Tibial nerve (tissue), 4 donors: ENCODE results near the gene TBX1. TPM values are rescaled to one million over a fixed set of nuclear protein-coding genes. Genes with fewer than 3 reads are reported as not detected.

Source experiments
- DNase-seq, 2 donors: peaks; one replicate each; pipeline ENCODE4 v3.0.0-alpha.2; 2019; ENCODE audit warnings: low spot score in 2 of 2
- H3K27ac ChIP-seq, 4 donors: fragments of 200-600 bp; sonication (generic) in 3 of 4; one replicate each; pipeline ENCODE4 v1.5.1; 2017 to 2019; ENCODE audit warnings: mild to moderate bottlenecking in 1 of 4
- H3K27me3 ChIP-seq, 2 donors: fragments of 200-600 bp; sonication (generic) in 1 of 2; one replicate each; pipeline versions ENCODE4 v1.5.1 to v1.6.0; 2017 to 2019
- H3K36me3 ChIP-seq, 3 donors: fragments of 200-600 bp; sonication (generic); one replicate each; pipeline ENCODE4 v1.5.1; 2018 to 2019
- H3K4me1 ChIP-seq, 4 donors: fragments of 200-600 bp; sonication (generic) in 3 of 4; one replicate each; pipeline ENCODE4 v1.5.1; 2017 to 2019
- H3K4me3 ChIP-seq, 4 donors: fragments of 200-600 bp; sonication (generic) in 3 of 4; one replicate each; pipeline ENCODE4 v1.5.1; 2017 to 2019; ENCODE audit warnings: mild to moderate bottlenecking in 1 of 4, moderate library complexity in 1 of 4
- H3K9me3 ChIP-seq, 4 donors: fragments of 200-600 bp; sonication (generic) in 3 of 4; one replicate each; pipeline ENCODE4 v1.5.1; 2017 to 2019
- EP300 ChIP-seq, 2 donors: sonication (generic); formaldehyde crosslinking; IDR thresholded peaks; one replicate each; pipeline ENCODE4 v1.6.1; 2017; ENCODE audit warnings: antibody characterized with exemption in 2 of 2, mild to moderate bottlenecking in 1 of 2
- POLR2A ChIP-seq, 2 donors: fragments of 450-650 bp; IDR thresholded peaks; one replicate each; pipeline ENCODE4 v1.6.1; 2017; ENCODE audit warnings: antibody characterized with exemption in 2 of 2, mild to moderate bottlenecking in 2 of 2, moderate library complexity in 2 of 2
- WGBS, 2 donors: methylation state at CpG; one replicate each; pipeline ENCODE4 v1.1.5; 2018; 5-methylcytosine and 5-hydroxymethylcytosine counted together
- total RNA-seq, 4 donors: library from RNA; depleted of rRNA; stranded (reverse); fragments of >200 nt; gene quantifications; one replicate each; pipeline ENCODE4 v1.1.0, GENCODE V29; 2016
- TF ChIP-seq, protein P1 (sequence below), 5 experiments: fragments of 200-600 bp in 3 of 5; fragments of 450-650 bp in 2 of 5; sonication (generic) in 3 of 5; IDR thresholded peaks; one replicate each; pipeline ENCODE4 v1.5.1; 2016 to 2019; ENCODE audit warnings: antibody characterized with exemption in 5 of 5, mild to moderate bottlenecking in 3 of 5, moderate library complexity in 2 of 5

The TBX1 gene
- total RNA-seq, 4 donors from 2014 or later = 0.42 to 3.6 (median 2.6) TPM

DNA sequence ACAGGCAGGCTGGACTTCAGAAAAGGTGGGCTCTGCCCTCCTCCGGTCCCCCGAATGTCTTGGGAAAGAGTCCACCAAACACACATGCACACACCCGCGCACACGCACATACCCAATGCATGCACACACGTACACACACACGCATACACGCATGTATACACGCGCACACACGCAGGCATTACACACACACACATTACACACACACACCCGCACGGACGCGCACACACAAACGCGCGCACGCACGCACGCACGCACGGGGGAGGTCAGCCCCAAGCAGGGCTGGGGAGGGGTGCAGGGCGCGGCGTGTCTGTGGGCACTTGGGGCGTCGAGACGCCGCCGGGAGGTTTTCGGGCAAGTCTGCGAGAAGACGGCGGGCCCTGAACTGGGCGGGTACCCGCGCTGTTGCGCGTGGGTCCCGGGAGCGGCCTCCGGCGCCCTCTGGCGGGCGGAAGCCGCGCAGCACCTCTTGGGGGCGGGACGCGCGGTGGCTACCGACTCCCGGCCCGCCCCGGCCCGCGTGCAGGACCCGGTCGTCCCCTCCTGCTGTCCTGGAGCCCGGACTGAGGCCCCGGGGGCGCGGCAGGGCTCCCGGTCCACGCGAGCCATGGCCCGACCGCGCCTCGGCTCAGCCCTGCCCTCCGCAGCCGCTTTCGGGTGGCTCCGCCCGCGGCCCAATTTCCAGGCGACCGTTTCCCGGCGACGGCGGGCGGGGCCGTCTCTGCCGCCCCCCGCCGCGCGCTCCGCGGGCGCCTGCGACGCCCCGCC, 42.7 kb upstream of the TBX1 start:
- peak overlapping the region in 2 of 4 donors; percentile 50 to 68 for H3K27ac ChIP-seq
- peaks cover 0 to 45% (median 17%) of the 10 kb centered on the region in 4 donors for H3K4me1 ChIP-seq
- peak; percentile 53 to 60 for DNase-seq
- peaks cover 0 to 34% of the 10 kb centered on the region in 2 donors for H3K27me3 ChIP-seq
- H3K36me3 ChIP-seq = peaks cover 0 to 25% (median 0%) of the 10 kb centered on the region in 3 donors
- no peaks in the 10 kb centered on the region for H3K9me3 ChIP-seq
- WGBS, 2 donors = 10 to 18% methylated on average over 42 to 55 of the region's 96 CpGs
- peak overlapping the region; percentile 36 to 64 (median 47) for H3K4me3 ChIP-seq
- no peak for TF ChIP-seq EP300 (IDR thresholded peaks at IDR 0.05)
- TF ChIP-seq, protein P1, sequence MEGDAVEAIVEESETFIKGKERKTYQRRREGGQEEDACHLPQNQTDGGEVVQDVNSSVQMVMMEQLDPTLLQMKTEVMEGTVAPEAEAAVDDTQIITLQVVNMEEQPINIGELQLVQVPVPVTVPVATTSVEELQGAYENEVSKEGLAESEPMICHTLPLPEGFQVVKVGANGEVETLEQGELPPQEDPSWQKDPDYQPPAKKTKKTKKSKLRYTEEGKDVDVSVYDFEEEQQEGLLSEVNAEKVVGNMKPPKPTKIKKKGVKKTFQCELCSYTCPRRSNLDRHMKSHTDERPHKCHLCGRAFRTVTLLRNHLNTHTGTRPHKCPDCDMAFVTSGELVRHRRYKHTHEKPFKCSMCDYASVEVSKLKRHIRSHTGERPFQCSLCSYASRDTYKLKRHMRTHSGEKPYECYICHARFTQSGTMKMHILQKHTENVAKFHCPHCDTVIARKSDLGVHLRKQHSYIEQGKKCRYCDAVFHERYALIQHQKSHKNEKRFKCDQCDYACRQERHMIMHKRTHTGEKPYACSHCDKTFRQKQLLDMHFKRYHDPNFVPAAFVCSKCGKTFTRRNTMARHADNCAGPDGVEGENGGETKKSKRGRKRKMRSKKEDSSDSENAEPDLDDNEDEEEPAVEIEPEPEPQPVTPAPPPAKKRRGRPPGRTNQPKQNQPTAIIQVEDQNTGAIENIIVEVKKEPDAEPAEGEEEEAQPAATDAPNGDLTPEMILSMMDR (IDR thresholded peaks at IDR 0.05) = peak; percentile 98 to 99 (median 99)

DNA sequence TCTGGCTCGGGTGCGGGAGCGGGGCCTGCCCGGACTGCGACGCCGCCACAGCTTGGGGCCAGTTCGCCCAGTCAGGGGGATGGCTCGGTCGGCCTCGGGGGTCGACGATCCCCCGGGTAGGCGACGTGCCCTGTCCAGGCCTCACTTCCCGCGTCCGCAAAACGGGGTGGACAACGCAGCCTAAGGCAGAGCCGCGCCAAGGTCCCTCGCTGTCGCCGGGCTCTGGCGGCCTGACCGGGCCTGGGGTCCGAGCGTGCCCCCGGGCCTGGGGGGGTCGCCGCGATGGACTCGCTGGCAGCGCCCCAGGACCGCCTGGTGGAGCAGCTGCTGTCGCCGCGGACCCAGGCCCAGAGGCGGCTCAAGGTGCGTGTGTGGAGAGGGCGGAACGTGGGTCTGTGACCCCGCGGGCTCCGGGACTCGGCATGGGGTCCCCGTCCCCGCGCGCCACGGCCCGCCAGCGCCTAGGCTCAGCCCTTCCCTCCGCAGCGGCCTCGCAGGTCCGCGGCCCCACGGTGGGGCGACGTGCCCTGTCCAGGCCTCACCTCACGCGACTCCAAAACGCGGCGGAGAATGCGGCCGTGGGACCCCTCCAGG, 42.0 kb upstream of the TBX1 start:
- Histone ChIP-seq H3K9me3 (no peaks in the 10 kb centered on the region), H3K4me1 (peaks cover 0 to 51% (median 20%) of the 10 kb centered on the region in 4 donors), H3K36me3 (peaks cover 0 to 26% (median 0%) of the 10 kb centered on the region in 3 donors), H3K27me3 (peaks cover 0 to 40% of the 10 kb centered on the region in 2 donors), H3K4me3 (peak overlapping the region; percentile 36 to 64 (median 47)), H3K27ac (peak overlapping the region in 2 of 4 donors; percentile 50 to 68)
- 0 to 2% methylated on average over 11 to 58 of the region's 70 CpGs for whole genome bisulfite sequencing, 2 donors
- DNase-seq = no peak
- TF ChIP-seq, protein P1 (IDR thresholded peaks at IDR 0.05) = no peak
- TF ChIP-seq EP300 (IDR thresholded peaks at IDR 0.05) = no peak
- no peak for TF ChIP-seq POLR2A (IDR thresholded peaks at IDR 0.05)

DNA sequence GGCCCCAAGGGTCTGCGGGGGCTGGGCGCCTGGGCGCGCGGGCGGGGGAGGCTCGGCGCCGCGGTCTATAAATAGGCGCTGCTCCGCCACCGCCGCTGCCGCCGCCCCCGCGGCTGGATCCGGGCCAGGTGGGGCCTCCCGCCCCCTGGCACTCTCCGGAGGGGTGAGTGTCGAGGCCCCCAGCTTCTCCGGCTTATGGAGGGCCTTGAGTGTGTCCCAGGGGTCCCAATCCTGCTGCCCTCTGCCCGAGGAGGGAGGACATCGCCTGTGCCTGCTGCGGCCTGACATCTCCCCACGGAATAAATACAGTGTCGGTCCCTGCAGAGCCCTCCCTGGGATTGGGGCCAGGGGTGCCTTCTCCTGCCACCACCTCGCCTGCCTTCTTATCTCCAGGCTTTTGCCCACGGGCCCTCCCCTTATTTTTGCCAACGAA, 41.5 kb upstream of the TBX1 start:
- 42 to 70% methylated on average over 8 to 17 of the region's 31 CpGs for WGBS, 2 donors
- TF ChIP-seq EP300 (IDR thresholded peaks at IDR 0.05) = no peak
- TF ChIP-seq, protein P1 (IDR thresholded peaks at IDR 0.05) = no peak
- TF ChIP-seq POLR2A (IDR thresholded peaks at IDR 0.05) = no peak
- Histone ChIP-seq H3K27ac (peak overlapping the region in 1 of 4 donors; percentile 68), H3K4me3 (peak overlapping the region in 3 of 4 donors; percentile 36 to 64 (median 56)), H3K4me1 (peaks cover 0 to 51% (median 20%) of the 10 kb centered on the region in 4 donors), H3K36me3 (peaks cover 0 to 26% (median 0%) of the 10 kb centered on the region in 3 donors), H3K9me3 (no peaks in the 10 kb centered on the region), H3K27me3 (peaks cover 0 to 42% of the 10 kb centered on the region in 2 donors)
- DNase-seq = no peak

DNA sequence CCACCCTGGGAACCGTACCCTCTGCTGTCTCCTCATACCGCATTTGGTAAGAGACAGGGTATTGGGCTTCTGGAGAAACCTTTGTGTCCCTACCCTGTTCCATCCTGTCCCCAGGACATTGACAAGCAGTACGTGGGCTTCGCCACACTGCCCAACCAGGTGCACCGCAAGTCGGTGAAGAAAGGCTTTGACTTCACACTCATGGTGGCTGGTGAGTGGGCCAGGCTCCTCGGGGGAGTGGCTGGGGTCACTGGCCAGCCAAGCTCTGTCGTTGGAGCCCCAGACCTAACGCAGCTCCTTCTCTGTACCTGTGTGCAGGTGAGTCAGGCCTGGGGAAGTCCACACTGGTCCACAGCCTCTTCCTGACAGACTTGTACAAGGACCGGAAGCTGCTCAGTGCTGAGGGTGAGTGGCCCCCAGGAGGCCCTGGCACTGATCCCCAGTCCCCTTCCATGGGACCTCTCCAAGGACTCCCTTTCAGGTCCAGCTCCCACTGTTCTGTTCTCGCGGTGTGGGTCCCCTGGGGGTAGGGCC, 41.0 kb upstream of the TBX1 start:
- WGBS, 2 donors = 87 to 93% methylated on average over 9 to 12 of the region's 12 CpGs
- TF ChIP-seq, protein P1 (IDR thresholded peaks at IDR 0.05) = no peak
- TF ChIP-seq POLR2A (IDR thresholded peaks at IDR 0.05) (no peak), EP300 (IDR thresholded peaks at IDR 0.05) (no peak)
- no peaks in the 10 kb centered on the region for H3K9me3 ChIP-seq
- peaks cover 0 to 45% of the 10 kb centered on the region in 2 donors for H3K27me3 ChIP-seq
- no peak for DNase-seq
- H3K27ac ChIP-seq = no peak overlapping the region
- peaks cover 0 to 53% (median 19%) of the 10 kb centered on the region in 4 donors for H3K4me1 ChIP-seq
- H3K4me3 ChIP-seq = no peak overlapping the region
- H3K36me3 ChIP-seq = peaks cover 0 to 26% (median 0%) of the 10 kb centered on the region in 3 donors
